ENCODE measurements around the gene PIEZO1. TPM values are rescaled to one million over a fixed set of nuclear protein-coding genes. Genes with fewer than 3 reads are reported as not detected.
A peak's percentile ranks its signal among the peaks of the same experiment; 100 is the strongest.

Gene PIEZO1
- total RNA-seq, 1 donor from 2014 or later, result 5.5 TPM

DNA sequence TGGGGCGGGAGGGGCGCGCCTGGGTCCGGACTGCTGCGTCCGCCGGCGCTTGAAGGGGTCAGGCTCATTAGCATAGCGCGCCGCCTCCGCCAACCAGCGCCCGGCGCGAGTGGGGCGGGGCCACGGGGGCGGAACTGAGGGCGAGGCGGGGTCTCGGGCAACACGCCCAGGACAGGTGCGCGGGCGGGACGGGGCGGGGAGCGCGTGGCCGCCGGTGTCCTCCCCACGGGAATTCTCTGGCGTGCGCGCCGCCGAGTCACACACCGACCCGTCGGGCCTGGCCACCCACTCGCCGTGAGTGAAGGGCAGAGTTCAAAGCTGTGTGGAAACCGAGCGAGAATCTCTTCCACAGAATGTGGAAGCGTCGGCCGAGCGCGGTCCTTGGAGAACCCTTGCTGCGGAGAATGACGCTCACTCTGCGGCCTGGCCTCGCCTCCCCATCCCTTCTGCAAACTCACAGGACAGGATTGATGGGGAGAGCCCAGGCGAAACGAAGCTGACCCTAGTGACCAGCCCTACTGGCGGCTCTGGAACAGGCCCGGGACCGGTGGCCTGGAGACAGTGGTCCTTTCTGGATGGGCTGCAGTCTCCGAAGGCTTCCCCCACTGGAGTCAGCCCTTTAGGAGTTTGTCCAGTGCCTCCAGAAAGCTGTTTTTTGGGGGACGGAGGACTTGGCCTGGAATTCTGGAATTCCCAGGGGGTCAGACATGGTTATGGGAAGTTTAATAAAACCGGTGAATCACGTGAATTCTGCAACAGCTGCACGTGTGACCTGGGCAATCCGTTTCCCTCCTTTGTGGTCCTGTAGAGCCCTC, 98.4 kb downstream of the PIEZO1 start, which contains the start of gene SNAI3:
TSS of gene SNAI3 (minus strand) at position 69 of the 815 bp plus-strand sequence. CDS start 101 bp downstream, outside the sequence.
- peak within 1 kb of the TSS; percentile 78 for H2AFZ ChIP-seq (replicated peaks)
- no peak within 1 kb of the TSS for H3K27ac ChIP-seq
- H3K9me3 ChIP-seq (ENCODE audit: low read depth), result no peaks in the 10 kb centered on the region
- Mint-ChIP-seq H3K27ac (no peak within 1 kb of the TSS), H3K4me3 (peak within 1 kb of the TSS; percentile 71), H3K4me1 (peaks cover 7% of the 10 kb centered on the region), H3K27me3 (ENCODE audit: insufficient read depth, low read depth) (peaks cover 42% of the 10 kb centered on the region), H3K36me3 (no peaks in the 10 kb centered on the region), H3K9me3 (no peaks in the 10 kb centered on the region)
- DNase-seq (ENCODE audit: low spot score), result peak; percentile 95
- no peaks in the 10 kb centered on the region for H3K36me3 ChIP-seq
- H3F3A ChIP-seq (ENCODE audit: low read depth), result peaks cover 24% of the 10 kb centered on the region
- TF ChIP-seq EZH2phosphoT487 (IDR thresholded peaks at IDR 0.05) (no peak), EZH2 (IDR thresholded peaks at IDR 0.05) (no peak), CTCF (IDR thresholded peaks at IDR 0.05) (no peak)
- H3K9ac ChIP-seq, result no peak within 1 kb of the TSS
- H4K20me1 ChIP-seq (ENCODE audit: low read depth), result peaks cover 7% of the 10 kb centered on the region
- peaks cover 16% of the 10 kb centered on the region for H3K4me1 ChIP-seq
- H3K79me2 ChIP-seq (ENCODE audit: low read depth), result no peaks in the 10 kb centered on the region
- peak within 1 kb of the TSS; percentile 66 for H3K4me3 ChIP-seq
- peaks cover 58% of the 10 kb centered on the region for H3K27me3 ChIP-seq
- H3K4me2 ChIP-seq, result peak within 1 kb of the TSS; percentile 85

- no peak overlapping the region for H3K9ac ChIP-seq
- H3K4me1 Mint-ChIP-seq, result peaks cover 7% of the 10 kb centered on the region
- H3K4me3 ChIP-seq, result peak overlapping the region; percentile 66
- no peaks in the 10 kb centered on the region for H3K36me3 Mint-ChIP-seq
- peaks cover 16% of the 10 kb centered on the region for H3K4me1 ChIP-seq
- no peak overlapping the region for H3K27ac Mint-ChIP-seq
- TF ChIP-seq CTCF (IDR thresholded peaks at IDR 0.05), result no peak
- TF ChIP-seq EZH2phosphoT487 (IDR thresholded peaks at IDR 0.05), result peak; percentile 51
- TF ChIP-seq EZH2 (IDR thresholded peaks at IDR 0.05), result peak; percentile 64
- peaks cover 7% of the 10 kb centered on the region for H4K20me1 ChIP-seq (ENCODE audit: low read depth)
- no peaks in the 10 kb centered on the region for H3K79me2 ChIP-seq (ENCODE audit: low read depth)
- no peaks in the 10 kb centered on the region for H3K36me3 ChIP-seq
- no peak for DNase-seq (ENCODE audit: low spot score)
- no peaks in the 10 kb centered on the region for H3K9me3 Mint-ChIP-seq
- H3K27me3 ChIP-seq, result peaks cover 58% of the 10 kb centered on the region
- peak overlapping the region; percentile 78 for H2AFZ ChIP-seq (replicated peaks)
- H3K4me3 Mint-ChIP-seq, result peak overlapping the region; percentile 71
- no peaks in the 10 kb centered on the region for H3K9me3 ChIP-seq (ENCODE audit: low read depth)
- H3K27me3 Mint-ChIP-seq (ENCODE audit: insufficient read depth, low read depth), result peaks cover 42% of the 10 kb centered on the region
- peak overlapping the region; percentile 85 for H3K4me2 ChIP-seq
- H3F3A ChIP-seq (ENCODE audit: low read depth), result peaks cover 28% of the 10 kb centered on the region
- H3K27ac ChIP-seq, result no peak overlapping the region
Observed at GRCh38 chr16:88686062-88686438, 99.0 kb downstream of the PIEZO1 start.

GRCh38 chr16:88685156-88686061, 99.6 kb downstream of the PIEZO1 start:
- peak; percentile 52 for DNase-seq (ENCODE audit: low spot score)
- no peak overlapping the region for H3K9ac ChIP-seq
- TF ChIP-seq EZH2phosphoT487 (IDR thresholded peaks at IDR 0.05) (no peak), CTCF (IDR thresholded peaks at IDR 0.05) (peak; percentile 70), EZH2 (IDR thresholded peaks at IDR 0.05) (peak; percentile 25)
- peak overlapping the region; percentile 85 for H3K4me2 ChIP-seq
- H3K4me1 ChIP-seq, result peaks cover 16% of the 10 kb centered on the region
- peak overlapping the region; percentile 66 for H3K4me3 ChIP-seq
- no peaks in the 10 kb centered on the region for H3K36me3 ChIP-seq
- Mint-ChIP-seq H3K36me3 (no peaks in the 10 kb centered on the region), H3K4me3 (no peak overlapping the region), H3K27me3 (ENCODE audit: insufficient read depth, low read depth) (peaks cover 42% of the 10 kb centered on the region), H3K9me3 (no peaks in the 10 kb centered on the region), H3K27ac (no peak overlapping the region), H3K4me1 (peaks cover 7% of the 10 kb centered on the region)
- peaks cover 29% of the 10 kb centered on the region for H3F3A ChIP-seq (ENCODE audit: low read depth)
- peaks cover 7% of the 10 kb centered on the region for H4K20me1 ChIP-seq (ENCODE audit: low read depth)
- no peaks in the 10 kb centered on the region for H3K9me3 ChIP-seq (ENCODE audit: low read depth)
- H3K27me3 ChIP-seq, result peaks cover 58% of the 10 kb centered on the region
- H2AFZ ChIP-seq (replicated peaks), result peak overlapping the region; percentile 78
- no peak overlapping the region for H3K27ac ChIP-seq
- no peaks in the 10 kb centered on the region for H3K79me2 ChIP-seq (ENCODE audit: low read depth)
